Measurements from ENCODE around the gene DNAJC21.

DNA sequence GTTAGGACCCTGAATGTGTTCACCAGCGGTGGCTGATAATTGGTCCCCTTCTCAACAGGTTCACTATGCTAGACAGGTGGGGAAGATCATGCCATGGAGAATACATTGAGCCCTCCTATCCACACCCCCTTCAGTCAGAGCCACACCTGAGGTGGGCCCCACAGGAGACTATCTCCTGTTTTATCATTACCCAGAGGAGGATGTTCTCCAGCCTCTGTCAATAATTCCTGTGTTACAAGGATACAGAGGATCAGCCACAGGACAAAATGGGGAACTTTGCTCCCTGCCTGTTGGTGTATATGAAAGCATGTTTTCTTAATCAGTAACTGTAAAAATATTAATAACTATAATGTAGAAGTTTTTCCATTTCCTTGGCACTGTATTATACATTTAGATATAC is 40.0 kb upstream of the DNAJC21 start:
- TF ChIP-seq BACH2 (CRISPR knock-in tag; IDR thresholded peaks at IDR 0.05; ENCODE audit: borderline replicate concordance), result no peak
- no peak for TF ChIP-seq RARB (CRISPR knock-in tag; IDR thresholded peaks at IDR 0.05)
- TF ChIP-seq OSR1 (CRISPR knock-in tag; IDR thresholded peaks at IDR 0.05), result no peak
- TF ChIP-seq GLIS3 (CRISPR knock-in tag; IDR thresholded peaks at IDR 0.05), result no peak
- TF ChIP-seq, protein P1, sequence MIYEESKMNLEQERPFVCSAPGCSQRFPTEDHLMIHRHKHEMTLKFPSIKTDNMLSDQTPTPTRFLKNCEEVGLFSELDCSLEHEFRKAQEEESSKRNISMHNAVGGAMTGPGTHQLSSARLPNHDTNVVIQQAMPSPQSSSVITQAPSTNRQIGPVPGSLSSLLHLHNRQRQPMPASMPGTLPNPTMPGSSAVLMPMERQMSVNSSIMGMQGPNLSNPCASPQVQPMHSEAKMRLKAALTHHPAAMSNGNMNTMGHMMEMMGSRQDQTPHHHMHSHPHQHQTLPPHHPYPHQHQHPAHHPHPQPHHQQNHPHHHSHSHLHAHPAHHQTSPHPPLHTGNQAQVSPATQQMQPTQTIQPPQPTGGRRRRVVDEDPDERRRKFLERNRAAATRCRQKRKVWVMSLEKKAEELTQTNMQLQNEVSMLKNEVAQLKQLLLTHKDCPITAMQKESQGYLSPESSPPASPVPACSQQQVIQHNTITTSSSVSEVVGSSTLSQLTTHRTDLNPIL (CRISPR knock-in tag; IDR thresholded peaks at IDR 0.05; ENCODE audit: low read depth), result no peak
- no peak for TF ChIP-seq ARNTL (CRISPR knock-in tag; IDR thresholded peaks at IDR 0.05; ENCODE audit: borderline replicate concordance, low read depth)
- TF ChIP-seq ZFP3 (CRISPR knock-in tag; IDR thresholded peaks at IDR 0.05), result no peak
- TF ChIP-seq CSDC2 (CRISPR knock-in tag; IDR thresholded peaks at IDR 0.05), result no peak
- no peak for TF ChIP-seq CSRNP3 (CRISPR knock-in tag; IDR thresholded peaks at IDR 0.05)
- TF ChIP-seq, protein P2, sequence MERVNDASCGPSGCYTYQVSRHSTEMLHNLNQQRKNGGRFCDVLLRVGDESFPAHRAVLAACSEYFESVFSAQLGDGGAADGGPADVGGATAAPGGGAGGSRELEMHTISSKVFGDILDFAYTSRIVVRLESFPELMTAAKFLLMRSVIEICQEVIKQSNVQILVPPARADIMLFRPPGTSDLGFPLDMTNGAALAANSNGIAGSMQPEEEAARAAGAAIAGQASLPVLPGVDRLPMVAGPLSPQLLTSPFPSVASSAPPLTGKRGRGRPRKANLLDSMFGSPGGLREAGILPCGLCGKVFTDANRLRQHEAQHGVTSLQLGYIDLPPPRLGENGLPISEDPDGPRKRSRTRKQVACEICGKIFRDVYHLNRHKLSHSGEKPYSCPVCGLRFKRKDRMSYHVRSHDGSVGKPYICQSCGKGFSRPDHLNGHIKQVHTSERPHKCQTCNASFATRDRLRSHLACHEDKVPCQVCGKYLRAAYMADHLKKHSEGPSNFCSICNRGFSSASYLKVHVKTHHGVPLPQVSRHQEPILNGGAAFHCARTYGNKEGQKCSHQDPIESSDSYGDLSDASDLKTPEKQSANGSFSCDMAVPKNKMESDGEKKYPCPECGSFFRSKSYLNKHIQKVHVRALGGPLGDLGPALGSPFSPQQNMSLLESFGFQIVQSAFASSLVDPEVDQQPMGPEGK (CRISPR knock-in tag; IDR thresholded peaks at IDR 0.05; ENCODE audit: borderline replicate concordance), result no peak
- no peak for TF ChIP-seq ZFP30 (CRISPR knock-in tag; IDR thresholded peaks at IDR 0.05)
- TF ChIP-seq TOX (CRISPR knock-in tag; IDR thresholded peaks at IDR 0.05; ENCODE audit: borderline replicate concordance), result no peak
